GM21529 (cell line): ENCODE results near the gene DIP2B.

ENCODE experiments used
- ATAC-seq: cut with Tn5 transposase; IDR thresholded peaks from one replicate; pipeline ENCODE4 v1.9.1; 2021; ENCODE audit not compliant: unreplicated experiment

The DIP2B gene

GRCh38 chr12:50725011-50725942 lies 220.5 kb downstream of the DIP2B start:
- no peak for ATAC-seq

- ATAC-seq, result no peak
Measured at GRCh38 chr12:50727466-50727865, 222.7 kb downstream of the DIP2B start.

DNA sequence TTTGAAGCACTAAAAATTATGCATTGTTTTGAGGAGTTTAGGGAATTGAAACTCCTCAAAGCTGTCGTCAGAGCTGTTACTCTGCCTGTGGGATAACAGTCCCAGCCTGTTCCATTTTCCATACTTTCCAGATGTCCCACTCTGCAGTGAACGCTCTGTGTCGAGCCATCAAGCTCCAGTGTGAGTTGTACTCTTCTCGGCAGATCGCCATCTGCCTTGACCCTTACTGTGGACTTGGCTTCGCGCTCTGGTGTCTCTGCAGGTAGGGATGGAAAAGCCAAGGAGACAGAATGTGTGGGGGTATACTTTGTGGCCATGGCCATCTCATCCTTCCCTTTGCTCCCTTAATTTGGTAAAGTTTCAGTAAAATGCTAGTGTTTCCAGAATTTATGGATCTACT lies 223.6 kb downstream of the DIP2B start:
- ATAC-seq, result no peak

DNA sequence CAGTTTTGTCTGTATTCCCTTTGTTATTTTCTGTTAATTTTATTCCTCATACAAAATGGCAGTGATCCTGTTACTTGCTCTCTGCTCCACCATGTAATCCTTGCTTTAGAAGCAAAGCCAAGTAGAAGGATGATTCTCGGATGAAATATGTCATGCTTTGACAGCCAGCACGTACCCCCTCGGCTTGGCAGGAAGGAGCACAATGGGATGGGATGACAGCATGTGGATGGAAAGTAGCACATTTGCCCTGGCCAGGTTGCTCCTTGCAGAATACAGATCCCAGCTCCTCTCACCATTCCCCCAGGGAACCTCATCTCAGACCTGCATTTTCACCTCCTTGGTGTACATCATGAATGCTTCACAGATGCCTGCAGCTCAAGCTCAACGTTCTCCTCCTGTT lies 224.1 kb downstream of the DIP2B start:
- no peak for ATAC-seq

GRCh38 chr12:50732591-50732990 lies 227.8 kb downstream of the DIP2B start:
- no peak for ATAC-seq

- no peak for ATAC-seq
Measured at GRCh38 chr12:50733706-50734105, 228.9 kb downstream of the DIP2B start.

- no peak for ATAC-seq
Measured at GRCh38 chr12:50734409-50735263, 229.9 kb downstream of the DIP2B start.

- no peak for ATAC-seq
Measured at GRCh38 chr12:50739611-50740010, 234.8 kb downstream of the DIP2B start.

- no peak for ATAC-seq
Measured at GRCh38 chr12:50740307-50740706, 235.5 kb downstream of the DIP2B start.

GRCh38 chr12:50742776-50743175 lies 238.0 kb downstream of the DIP2B start:
- ATAC-seq, result no peak

- no peak for ATAC-seq
Measured at GRCh38 chr12:50745861-50746260, 241.1 kb downstream of the DIP2B start.

- no peak for ATAC-seq
Measured at GRCh38 chr12:50746431-50746830, 241.6 kb downstream of the DIP2B start.

DNA sequence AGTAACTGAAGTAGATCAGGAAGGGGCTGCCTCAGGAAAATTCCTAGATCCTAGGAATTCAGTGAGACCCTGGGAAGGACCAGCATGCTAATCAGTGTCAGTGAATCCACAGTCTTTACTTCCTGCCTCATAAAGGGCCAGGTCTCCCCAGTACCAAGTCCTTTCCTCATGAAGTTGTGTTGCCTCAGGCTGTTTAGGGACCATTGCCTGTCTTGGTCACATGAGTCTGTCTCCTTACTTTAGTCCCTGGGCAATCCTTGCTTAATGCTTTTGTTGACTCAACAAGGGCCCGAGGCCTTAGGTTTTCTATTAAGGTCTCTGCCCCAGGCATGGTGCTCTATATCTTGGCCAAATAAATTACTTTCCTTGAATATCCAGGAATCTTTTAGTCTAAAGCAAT lies 243.0 kb downstream of the DIP2B start:
- no peak for ATAC-seq

DNA sequence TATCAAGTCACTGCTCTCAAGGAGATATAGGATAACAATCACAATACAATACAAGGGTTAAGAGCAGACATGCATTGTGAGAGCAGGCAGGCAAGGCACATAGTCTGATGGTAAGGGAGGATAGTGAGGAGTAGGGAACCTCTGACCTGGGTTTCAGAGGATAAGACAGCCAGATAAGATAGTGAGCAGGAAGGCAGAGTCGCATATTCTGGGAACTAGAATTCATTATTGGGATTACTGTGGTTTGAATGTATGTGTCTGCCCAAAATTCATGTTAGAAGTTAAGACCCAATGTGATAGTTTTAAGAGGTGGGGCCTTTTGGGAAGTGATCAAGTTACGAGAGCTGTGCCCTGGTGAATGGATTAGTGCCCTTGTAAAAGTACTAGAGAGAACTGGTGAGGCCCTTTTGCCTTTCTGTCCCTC lies 244.7 kb downstream of the DIP2B start:
- ATAC-seq, result no peak

DNA sequence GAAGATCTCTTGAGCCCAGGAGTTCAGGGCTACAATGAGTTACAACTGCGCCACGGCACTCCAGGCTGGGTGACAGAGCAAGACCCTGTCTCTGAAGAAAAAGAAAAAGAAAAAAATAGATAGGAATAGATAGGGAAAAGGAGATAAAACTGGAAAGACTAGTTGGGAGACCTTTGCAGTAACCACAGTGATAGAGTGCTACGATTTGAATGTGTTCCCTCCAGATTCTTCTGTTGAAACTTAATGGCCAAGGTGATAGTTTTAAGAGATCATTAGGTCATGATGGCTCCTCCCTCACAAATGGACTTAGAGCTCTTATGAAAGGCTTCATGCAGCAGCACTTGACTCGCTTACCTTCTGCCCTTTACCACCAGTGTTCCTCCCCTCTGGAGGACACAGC lies 245.6 kb downstream of the DIP2B start:
- no peak for ATAC-seq

- no peak for ATAC-seq
Measured at GRCh38 chr12:50751948-50752721, 247.3 kb downstream of the DIP2B start.

GRCh38 chr12:50753232-50753769 lies 248.5 kb downstream of the DIP2B start:
- no peak for ATAC-seq

DNA sequence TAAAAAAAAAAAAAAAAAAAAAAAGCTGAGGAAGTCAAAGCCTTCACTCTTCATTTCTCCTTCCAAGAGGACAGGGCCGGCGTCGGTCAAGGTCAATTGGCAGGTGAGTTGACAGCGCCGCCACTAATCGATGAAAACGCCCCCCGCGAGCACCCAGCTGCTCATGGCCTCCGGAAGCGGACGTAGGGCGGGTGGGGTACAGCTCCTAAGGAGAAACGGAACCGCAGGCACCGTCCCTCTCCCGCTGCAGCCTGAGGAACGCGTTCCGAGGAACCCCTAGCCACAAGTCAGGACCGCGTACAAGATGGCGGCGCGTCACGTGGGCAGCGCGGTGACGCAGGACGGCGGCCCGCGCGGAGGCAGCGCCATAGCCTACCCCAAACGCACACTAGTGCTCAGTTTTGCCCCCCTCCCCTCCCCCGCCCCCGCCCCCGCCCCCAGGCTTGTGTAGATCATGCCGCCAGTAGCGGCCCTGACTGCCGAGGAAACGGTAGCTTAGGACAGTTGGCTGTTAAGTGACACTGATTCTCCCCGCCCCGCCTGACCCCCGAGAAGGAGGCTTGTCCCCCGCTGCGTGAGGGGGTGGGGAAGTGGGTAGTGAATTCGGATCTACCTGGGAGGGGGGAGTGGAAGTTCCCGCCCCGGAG lies 259.0 kb downstream of the DIP2B start, which contains the start of gene ATF1:
ATF1 (plus strand) TSS at position 463 of the 647 bp plus-strand sequence. CDS start 16,045 bp downstream, outside the sequence.
- peak; percentile 71 for ATAC-seq

- peak; percentile 39 for ATAC-seq
Measured at GRCh38 chr12:50764286-50765094, 259.7 kb downstream of the DIP2B start.
